HepG2 (cell line): ENCODE data around the gene FAM114A1. TPM values are rescaled to one million over a fixed set of nuclear protein-coding genes. Genes with fewer than 3 reads are reported as not detected.
"Not testable (repeated sequence)": the region's sequence is repeated elsewhere in the genome, so short reads cannot be mapped to it uniquely, and the experiment has no call there.

Experiments
- ATAC-seq: fragments of 200-7000 bp; cut with Tn5 transposase; 3 replicates; pipeline ENCODE4 v1.9.1; 2020; ENCODE audit warnings: mild to moderate bottlenecking, moderate library complexity
- BruUV-seq: library from RNA; stranded (reverse); fragments of 400-500 nt; replicated peaks from 2 replicates; lab custom pipeline; 2021; lab: Mats Ljungman, UMichigan
- CTCF ChIA-PET: fragments of 300-600 bp; formaldehyde crosslinking; extraction: SDS; loops from one replicate; lab custom pipeline; 2021; ENCODE audit warnings: low total read pairs, inconsistent platforms, low intra/inter-chr PET ratio; lab: Yijun Ruan, JAX
- POLR2A ChIA-PET: fragments of 350-600 bp; sonication (Branson Sonifier 250); formaldehyde crosslinking; loops from one replicate; lab custom pipeline; 2020; ENCODE audit warnings: antibody characterized with exemption, inconsistent platforms; lab: Yijun Ruan, JAX
- DNase-seq: peaks from one replicate; pipeline ENCODE4 v3.0.0-alpha.2; 2015; ENCODE audit warnings: low spot score
- FAIRE-seq: peaks from 3 replicates; lab custom pipeline; 2011; peaks lifted over from hg19 to GRCh38; lab: Jason Lieb, UNC
- H2AFZ ChIP-seq: one replicate; pipeline ENCODE4 v1.6.1; 2011; ENCODE audit warnings: low read length, inconsistent platforms
- H3K27ac ChIP-seq: fragments of 300-600 bp; 3 replicates; pipeline ENCODE4 v1.8.0; 2011; ENCODE audit warnings: mixed run types, mild to moderate bottlenecking, mixed read lengths, low read length, inconsistent platforms; ENCODE audit not compliant: insufficient read depth; ENCODE audit errors: extremely low read length
- H3K27me3 ChIP-seq, 2 experiments: fragments of 200-600 bp in 1 of 2; 2 replicates in 1 of 2; 3 replicates in 1 of 2; pipeline versions ENCODE4 v1.6.0 to v1.8.0; 2011; ENCODE audit warnings: low read length in 2 of 2, mild to moderate bottlenecking in 2 of 2, moderate library complexity in 2 of 2, inconsistent platforms in 1 of 2; ENCODE audit not compliant: insufficient read depth in 2 of 2, control insufficient read depth in 1 of 2
- H3K36me3 ChIP-seq, 2 experiments: fragments of 200-600 bp in 1 of 2; replicated peaks in 1 of 2; 2 replicates in 1 of 2; 3 replicates in 1 of 2; pipeline versions ENCODE4 v1.5.1 to v1.8.0; 2011; ENCODE audit warnings: low read length in 2 of 2, inconsistent platforms in 1 of 2; ENCODE audit not compliant: insufficient read depth in 2 of 2, control insufficient read depth in 1 of 2
- H3K4me1 ChIP-seq: 2 replicates; pipeline ENCODE4 v1.5.1; 2012; ENCODE audit warnings: low read length, inconsistent platforms; ENCODE audit not compliant: insufficient read depth
- H3K4me2 ChIP-seq: 2 replicates; pipeline ENCODE4 v1.6.0; 2011; ENCODE audit warnings: low read depth, low read length, inconsistent platforms
- H3K4me3 ChIP-seq, 3 experiments: fragments of 200-600 bp in 1 of 3; sonication (generic), shearing (Covaris generic) in 1 of 3; replicated peaks in 1 of 3; 2 replicates each; pipeline ENCODE4 v1.5.1; 2011 to 2016; ENCODE audit warnings: low read length in 3 of 3, inconsistent platforms in 2 of 3, low read depth in 2 of 3, mild to moderate bottlenecking in 2 of 3, control low read depth in 1 of 3, mixed read lengths in 1 of 3; ENCODE audit not compliant: insufficient read depth in 1 of 3
- H3K79me2 ChIP-seq: one replicate; pipeline ENCODE4 v1.6.1; 2011; ENCODE audit warnings: low read length, inconsistent platforms; ENCODE audit not compliant: insufficient read depth
- H3K9ac ChIP-seq: 2 replicates; pipeline ENCODE4 v1.6.0; 2011; ENCODE audit warnings: mild to moderate bottlenecking, low read depth, low read length, inconsistent platforms; ENCODE audit not compliant: insufficient read depth
- H3K9me3 ChIP-seq: 2 replicates; pipeline ENCODE4 v1.5.1; 2012; ENCODE audit warnings: mild to moderate bottlenecking, low read length
- H4K20me1 ChIP-seq: 2 replicates; pipeline ENCODE4 v1.6.0; 2011; ENCODE audit warnings: inconsistent platforms, mild to moderate bottlenecking, low read length, moderate library complexity; ENCODE audit not compliant: insufficient read depth
- CEBPB ChIP-seq: IDR thresholded peaks from 2 replicates; pipeline ENCODE4 v1.6.1; 2011; ENCODE audit warnings: low read depth, low read length, improper control_type of control experiment, borderline replicate concordance
- GATAD2A ChIP-seq: IDR thresholded peaks from 2 replicates; pipeline ENCODE4 v1.6.1; 2016
- MAFF ChIP-seq: IDR thresholded peaks from 2 replicates; pipeline ENCODE4 v1.6.1; 2011; ENCODE audit warnings: low read depth, low read length, improper control_type of control experiment
- MAFK ChIP-seq, 2 experiments: IDR thresholded peaks in 1 of 2; conservative IDR thresholded peaks in 1 of 2; 2 replicates each; pipeline ENCODE4 v1.6.1; 2011; ENCODE audit warnings: improper control_type of control experiment in 2 of 2, low read length in 2 of 2
- SMARCC2 ChIP-seq: fragments of 450-650 bp; IDR thresholded peaks from 2 replicates; pipeline ENCODE4 v1.6.1; 2017; ENCODE audit warnings: antibody characterized with exemption, mild to moderate bottlenecking
- ZNF430 ChIP-seq: sonication (generic); formaldehyde crosslinking; IDR thresholded peaks from 2 replicates; pipeline ENCODE4 v1.9.0; 2021; ENCODE audit warnings: mild to moderate bottlenecking, missing genetic modification reagents
- WGBS: methylation state at CpG from one replicate; pipeline ENCODE4 v1.1.6; 2017; ENCODE audit warnings: low lambda C conversion rate; 5-methylcytosine and 5-hydroxymethylcytosine counted together
- in situ Hi-C: cut with HindIII; loops from 2 replicates; pipeline ENCODE4 v1.10.0; 2017; ENCODE audit warnings: low pct_unique_long_range_greater_than_20kb; ENCODE audit not compliant: extremely low pct_ligation_motif_present
- intact Hi-C: fragments of 100-400 bp; cut with micrococcal nuclease; formaldehyde crosslinking; loops from one replicate; pipeline ENCODE4 v1.10.0; 2022; ENCODE audit not compliant: unreplicated experiment
- polyA plus RNA-seq, 8 experiments: library from polyadenylated mRNA; depleted of rRNA in 3 of 8; stranded (reverse) in 7 of 8; unstranded in 1 of 8; fragments of >200 nt; fragmentation: Illumina TruSeq in 4 of 8; extraction: Trizol in 4 of 8; gene quantifications; 2 replicates each; pipeline versions ENCODE4 v1.2.1 to v1.2.3, GENCODE V29; 2011 to 2016; ENCODE audit warnings: low read depth in 4 of 8, missing spikeins in 1 of 8, mixed read lengths in 1 of 8; ENCODE audit not compliant: insufficient read depth in 1 of 8
- total RNA-seq, 5 experiments: library from RNA; depleted of rRNA; stranded (reverse); fragments of >200 nt; fragmentation: Illumina TruSeq; extraction: Trizol; gene quantifications; 2 replicates each; pipeline ENCODE4 v1.2.3, GENCODE V29; 2016; ENCODE audit warnings: low read depth in 1 of 5

Gene FAM114A1
- total and polyA plus RNA-seq, 2 of the 13 experiments (the other 11 are each of a cell fraction or from before 2014, with no cell fraction given): 61.0 to 76.9 TPM

- CTCF ChIA-PET, H3K36me3 ChIP-seq, H3K4me1 ChIP-seq, H3K27me3 ChIP-seq, FAIRE-seq, ATAC-seq, H3K9ac ChIP-seq, DNase-seq, BruUV-seq, H3K27ac ChIP-seq, H3K4me3 ChIP-seq, H3K9me3 ChIP-seq, H3K4me2 ChIP-seq, in situ Hi-C loops, H2AFZ ChIP-seq: not testable (repeated sequence)
- 38% methylated on average over 5 of the region's 5 CpGs for WGBS
- peak; percentile 65; the same call in 1 of the 2 replicates for TF ChIP-seq ZNF430
- TF ChIP-seq, all 625 proteins: peak for 1; not testable (repeated sequence) for 624
- H3K79me2 ChIP-seq, intact Hi-C loops, POLR2A ChIA-PET, H4K20me1 ChIP-seq: not testable (repeated sequence)
Observed at GRCh38 chr4:38959248-38959647, 91.6 kb downstream of the FAM114A1 start.

GRCh38 chr4:38964942-38965775 lies 97.6 kb downstream of the FAM114A1 start:
- BruUV-seq: no TSS peak
- no peaks in the 10 kb centered on the region for H3K9me3 ChIP-seq
- intact Hi-C loops: no loop called here
- no peaks in the 10 kb centered on the region for H3K79me2 ChIP-seq
- H3K4me1 ChIP-seq: peaks cover 27% of the 10 kb centered on the region
- H3K27me3 ChIP-seq: no peaks in the 10 kb centered on the region
- peak; percentile 50 to 64; a peak in 3 of 4 replicates for TF ChIP-seq MAFK (conservative IDR thresholded peaks at IDR 0.05 in 1 of 2, IDR thresholded peaks at IDR 0.05 in 1 of 2; ENCODE audit: low read length in 2 of 2)
- TF ChIP-seq MAFF: peak; percentile 58; the same call in 1 of the 2 replicates
- 0 out of 2 replicates have a peak, but pooled peaks have one; percentile 17 for TF ChIP-seq GATAD2A (CRISPR knock-in tag)
- TF ChIP-seq CEBPB: peak; percentile 38; the same call in 1 of the 2 replicates
- TF ChIP-seq SMARCC2: no peak
- FAIRE-seq (no peak), DNase-seq (peak; percentile 8), ATAC-seq (peak; percentile 67)
- H3K9ac ChIP-seq: no peak overlapping the region
- H4K20me1 ChIP-seq: no peaks in the 10 kb centered on the region
- POLR2A ChIA-PET: interaction anchor here (1.0 kb wide), 1 partner anchor 79 kb away, joined by 10 read pairs; no protein-coding TSS in a partner anchor
- CTCF ChIA-PET: no interaction called here
- WGBS: 65% methylated on average over 11 of the region's 11 CpGs
- no peak overlapping the region for H3K4me3 ChIP-seq
- no peak overlapping the region for H2AFZ ChIP-seq
- no peaks in the 10 kb centered on the region for H3K36me3 ChIP-seq
- H3K4me2 ChIP-seq: no peak overlapping the region
- no peak overlapping the region for H3K27ac ChIP-seq
- in situ Hi-C loops: no loop called here
